Measurements from ENCODE around the gene TP53I11.

GRCh38 chr11:44930588-44931302 lies 19.9 kb downstream of the TP53I11 start:
- TF ChIP-seq EZH2 (IDR thresholded peaks at IDR 0.05; ENCODE audit: insufficient read depth, poor library complexity, severe bottlenecking) (no peak), EZH2phosphoT487 (IDR thresholded peaks at IDR 0.05; ENCODE audit: insufficient read depth, low read depth) (no peak)
